ENCODE data around the gene MRPL58. TPM values are rescaled to one million over a fixed set of nuclear protein-coding genes. Genes with fewer than 3 reads are reported as not detected.

Gene MRPL58
- total and polyA plus RNA-seq, 5 experiments from 2014 or later = 23.9 to 58.1 (median 44.9) TPM

GRCh38 chr17:75006653-75007052, 5.8 kb upstream of the MRPL58 start:
- Mint-ChIP-seq H3K4me3 (no peak overlapping the region), H3K4me1 (no peaks in the 10 kb centered on the region), H3K36me3 (no peaks in the 10 kb centered on the region), H3K27me3 (peaks cover 0 to 2% (median 0%) of the 10 kb centered on the region in 5 donors), H3K27ac (peak overlapping the region in 1 of 10 donors; percentile 12), H3K9me3 (no peaks in the 10 kb centered on the region)
- POLR2A ChIA-PET = interaction anchor here (0.8 kb wide), 1 partner anchor 63 kb away, joined by 3 read pairs; no protein-coding TSS in a partner anchor
- no peak for DNase-seq
- ATAC-seq = peak in 1 of 2 donors; percentile 39

DNA sequence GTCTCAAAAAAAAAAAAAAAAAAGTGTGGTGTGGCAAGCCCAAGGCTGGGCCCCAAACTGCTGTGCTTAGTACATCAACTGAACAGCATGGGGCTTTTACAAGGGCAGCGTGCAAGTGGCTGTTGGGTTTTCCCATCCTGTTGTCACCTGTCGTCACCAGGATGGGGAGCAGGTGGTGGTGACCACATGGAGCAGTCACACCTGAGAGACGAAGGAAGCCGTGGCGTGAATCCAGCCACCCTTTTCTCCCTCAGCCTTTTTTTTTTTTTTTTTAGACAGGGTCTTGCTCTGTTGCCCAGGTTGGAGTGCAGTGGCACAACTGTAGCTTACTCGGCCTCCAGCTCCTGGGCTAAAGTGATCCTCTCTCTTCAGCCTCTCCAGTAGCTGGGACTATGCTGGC, 4.1 kb upstream of the MRPL58 start:
- peaks cover 0 to 2% (median 0%) of the 10 kb centered on the region in 5 donors for H3K27me3 Mint-ChIP-seq
- POLR2A ChIA-PET = interaction anchor here (0.7 to 1.7 kb wide), 4 partner anchors 9 to 76 kb away, joined by 3 to 6 read pairs (median 4); partner anchors contain the start of gene CDR2L
- ATAC-seq = no peak

GRCh38 chr17:75009139-75009724, 3.2 kb upstream of the MRPL58 start:
- H3K9me3 Mint-ChIP-seq = no peaks in the 10 kb centered on the region
- peaks cover 0 to 5% (median 0%) of the 10 kb centered on the region in 3 donors for H3K36me3 Mint-ChIP-seq
- POLR2A ChIA-PET = interaction anchor here (0.7 to 1.7 kb wide), 5 partner anchors 10 to 102 kb away, joined by 3 to 6 read pairs (median 4); partner anchors contain the start of gene CDR2L
- peaks cover 11 to 19% (median 16%) of the 10 kb centered on the region in 4 donors for H3K4me1 Mint-ChIP-seq
- H3K4me3 Mint-ChIP-seq = no peak overlapping the region
- no peak for ATAC-seq
- DNase-seq = no peak
- H3K27me3 Mint-ChIP-seq = peaks cover 0 to 2% (median 0%) of the 10 kb centered on the region in 5 donors
- H3K27ac Mint-ChIP-seq = peak overlapping the region in 1 of 10 donors; percentile 7

More for the DNA sequence above, 4.1 kb upstream of the MRPL58 start:
- no peaks in the 10 kb centered on the region for H3K36me3 Mint-ChIP-seq
- no peak overlapping the region for H3K27ac Mint-ChIP-seq
- no peak overlapping the region for H3K4me3 Mint-ChIP-seq
- peaks cover 5 to 11% (median 9%) of the 10 kb centered on the region in 4 donors for H3K4me1 Mint-ChIP-seq
- DNase-seq = no peak
- H3K9me3 Mint-ChIP-seq = no peaks in the 10 kb centered on the region

DNA sequence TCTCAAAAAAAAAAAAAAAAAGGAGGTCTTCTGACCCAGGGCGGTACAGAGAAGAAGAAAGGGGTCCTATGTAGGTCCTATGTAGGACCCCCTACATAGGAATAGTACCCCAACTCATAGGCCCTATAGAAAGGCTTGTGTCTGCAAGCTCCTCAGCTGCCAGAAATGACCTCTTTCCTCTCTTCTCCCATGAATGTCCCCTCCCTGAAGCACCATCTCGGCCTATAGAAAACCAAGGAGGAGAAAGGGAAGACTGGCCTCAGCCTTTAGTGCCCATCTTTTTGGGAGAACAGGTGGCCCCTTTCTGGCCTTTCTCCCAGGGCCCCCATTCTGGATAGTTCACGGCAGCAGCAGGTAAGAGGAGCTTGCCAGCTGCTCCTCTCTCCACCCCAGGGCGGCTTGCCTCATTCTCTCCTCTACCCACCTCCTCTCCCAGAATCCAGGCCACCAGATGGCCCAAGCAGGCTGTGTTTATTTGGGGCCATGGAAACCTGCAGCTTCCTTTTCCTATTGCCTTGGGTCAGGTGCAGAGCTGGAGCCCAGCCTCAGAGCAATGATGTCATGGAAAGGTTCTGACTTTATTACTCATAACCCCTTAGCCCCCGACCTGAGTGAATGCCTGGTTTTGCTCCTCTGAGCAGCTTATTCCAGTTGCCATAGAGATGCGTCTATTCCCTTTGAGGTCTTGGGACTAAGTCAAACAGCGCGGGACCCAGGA, 1.6 kb upstream of the MRPL58 start:
- Mint-ChIP-seq H3K36me3 (peaks cover 0 to 8% (median 0%) of the 10 kb centered on the region in 3 donors), H3K27me3 (peaks cover 0 to 2% (median 0%) of the 10 kb centered on the region in 5 donors), H3K4me3 (peak overlapping the region in 7 of 10 donors; percentile 31 to 97 (median 51)), H3K9me3 (no peaks in the 10 kb centered on the region), H3K27ac (peak overlapping the region in 7 of 10 donors; percentile 52 to 96 (median 75)), H3K4me1 (peaks cover 19 to 28% (median 26%) of the 10 kb centered on the region in 4 donors)
- ATAC-seq (no peak), DNase-seq (no peak)
- POLR2A ChIA-PET = interaction anchor here (0.5 to 4.0 kb wide), 15 partner anchors 9 to 1742 kb away, joined by 3 to 76 read pairs (median 8); partner anchors contain the start of genes ATP5PD, CDR2L, GGA3 and HID1

DNA sequence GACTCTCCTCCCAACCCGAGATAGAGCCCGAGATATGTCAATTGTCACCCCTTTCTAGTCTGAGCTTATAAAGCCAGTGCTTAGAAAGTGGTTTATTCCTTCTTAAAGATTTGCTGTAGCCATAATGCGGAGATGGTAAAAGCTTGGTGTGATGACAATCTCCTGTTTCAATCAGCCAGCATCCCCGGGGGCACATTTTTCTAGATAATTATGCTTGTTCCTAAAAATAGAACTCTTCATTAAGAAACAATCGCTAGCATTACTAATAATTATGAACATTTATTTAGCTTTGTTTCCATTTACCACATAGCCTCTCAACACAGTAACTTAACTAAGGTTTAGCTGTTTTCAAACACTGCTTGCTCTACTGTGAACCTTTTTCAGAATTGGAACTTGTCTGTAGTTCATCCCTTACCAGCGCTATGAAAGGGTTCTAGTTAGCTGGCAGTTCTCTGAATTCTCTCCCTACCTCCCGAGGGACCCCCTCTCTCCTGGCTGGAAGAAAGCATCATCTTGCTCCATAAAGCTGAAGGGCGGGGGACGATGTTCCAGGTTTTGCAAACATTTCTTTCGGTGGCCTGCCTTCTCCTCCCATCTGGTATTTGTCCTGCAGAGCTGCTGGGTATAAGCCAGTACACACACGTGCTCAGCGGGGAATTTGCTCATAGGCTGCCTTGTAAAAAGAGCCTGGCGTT, 922 bp upstream of the MRPL58 start:
- peaks cover 21 to 33% (median 30%) of the 10 kb centered on the region in 4 donors for H3K4me1 Mint-ChIP-seq
- DNase-seq (no peak), ATAC-seq (no peak)
- POLR2A ChIA-PET = interaction anchor here (0.5 to 4.0 kb wide), 20 partner anchors 8 to 1742 kb away, joined by 3 to 76 read pairs (median 7); partner anchors contain the start of genes ARMC7, ATP5PD, CDR2L and GGA3
- peak overlapping the region; percentile 89 to 97 (median 94) for H3K4me3 Mint-ChIP-seq
- H3K36me3 Mint-ChIP-seq = peaks cover 0 to 13% (median 0%) of the 10 kb centered on the region in 3 donors
- H3K9me3 Mint-ChIP-seq = no peaks in the 10 kb centered on the region
- H3K27ac Mint-ChIP-seq = peak overlapping the region in 9 of 10 donors; percentile 8 to 97 (median 94)
- no peaks in the 10 kb centered on the region for H3K27me3 Mint-ChIP-seq

DNA sequence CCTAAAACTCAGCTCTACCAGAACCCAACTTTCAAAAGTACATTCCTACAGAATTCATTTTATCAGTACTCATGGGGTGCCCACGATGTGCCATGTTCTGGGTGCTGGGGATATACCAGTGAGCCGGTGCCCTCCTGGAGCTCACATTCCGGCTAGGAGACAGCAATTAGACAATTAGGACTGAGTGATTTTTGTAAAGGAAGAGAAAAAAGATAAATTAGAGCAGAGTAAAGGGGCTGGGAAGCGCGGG, 449 bp upstream of the MRPL58 start:
- ATAC-seq = no peak
- DNase-seq = no peak
- peak overlapping the region; percentile 89 to 97 (median 94) for H3K4me3 Mint-ChIP-seq
- POLR2A ChIA-PET = interaction anchor here (0.5 to 4.0 kb wide), 20 partner anchors 13 to 597 kb away, joined by 3 to 76 read pairs (median 12); partner anchors contain the start of genes ARMC7, ATP5PD, CDR2L and GGA3
- no peaks in the 10 kb centered on the region for H3K9me3 Mint-ChIP-seq
- peaks cover 21 to 36% (median 32%) of the 10 kb centered on the region in 4 donors for H3K4me1 Mint-ChIP-seq
- H3K27ac Mint-ChIP-seq = peak overlapping the region; percentile 58 to 97 (median 94)
- no peaks in the 10 kb centered on the region for H3K27me3 Mint-ChIP-seq
- peaks cover 0 to 18% (median 4%) of the 10 kb centered on the region in 3 donors for H3K36me3 Mint-ChIP-seq

GRCh38 chr17:75013092-75013559, 656 bp downstream of the MRPL58 start:
- peaks cover 0 to 25% (median 4%) of the 10 kb centered on the region in 3 donors for H3K36me3 Mint-ChIP-seq
- no peak for DNase-seq
- peak overlapping the region; percentile 89 to 97 (median 94) for H3K4me3 Mint-ChIP-seq
- peak overlapping the region; percentile 87 to 97 (median 94) for H3K27ac Mint-ChIP-seq
- H3K4me1 Mint-ChIP-seq = peaks cover 21 to 37% (median 32%) of the 10 kb centered on the region in 4 donors
- no peaks in the 10 kb centered on the region for H3K9me3 Mint-ChIP-seq
- no peak for ATAC-seq
- POLR2A ChIA-PET = interaction anchor here (0.7 to 4.0 kb wide), 26 partner anchors 10 to 269 kb away, joined by 3 to 76 read pairs (median 6); partner anchors contain the start of genes ARMC7, ATP5PD, CDR2L and HID1
- no peaks in the 10 kb centered on the region for H3K27me3 Mint-ChIP-seq

GRCh38 chr17:75019146-75019545, 6.7 kb downstream of the MRPL58 start:
- peaks cover 14 to 35% (median 14%) of the 10 kb centered on the region in 4 donors for H3K4me1 Mint-ChIP-seq
- DNase-seq = no peak
- POLR2A ChIA-PET = interaction anchor here (0.6 to 1.2 kb wide), 2 partner anchors 8 to 90 kb away, joined by 3 to 5 read pairs; partner anchors contain the start of gene ARMC7
- no peaks in the 10 kb centered on the region for H3K27me3 Mint-ChIP-seq
- no peak for ATAC-seq
- no peak overlapping the region for H3K4me3 Mint-ChIP-seq
- peak overlapping the region in 1 of 10 donors; percentile 40 for H3K27ac Mint-ChIP-seq
- no peaks in the 10 kb centered on the region for H3K9me3 Mint-ChIP-seq
- H3K36me3 Mint-ChIP-seq = peaks cover 0 to 68% (median 21%) of the 10 kb centered on the region in 3 donors

- no peak for ATAC-seq
- POLR2A ChIA-PET = interaction anchor here (1.2 kb wide), 1 partner anchor 9 kb away, joined by 5 read pairs; no protein-coding TSS in a partner anchor
- peaks cover 11 to 37% (median 13%) of the 10 kb centered on the region in 4 donors for H3K4me1 Mint-ChIP-seq
- peak overlapping the region in 1 of 10 donors; percentile 48 for H3K27ac Mint-ChIP-seq
- no peak for DNase-seq
- no peaks in the 10 kb centered on the region for H3K9me3 Mint-ChIP-seq
- H3K27me3 Mint-ChIP-seq = no peaks in the 10 kb centered on the region
- H3K36me3 Mint-ChIP-seq = peaks cover 0 to 67% (median 21%) of the 10 kb centered on the region in 3 donors
- no peak overlapping the region for H3K4me3 Mint-ChIP-seq
Observed at GRCh38 chr17:75019710-75020109, 7.2 kb downstream of the MRPL58 start.

DNA sequence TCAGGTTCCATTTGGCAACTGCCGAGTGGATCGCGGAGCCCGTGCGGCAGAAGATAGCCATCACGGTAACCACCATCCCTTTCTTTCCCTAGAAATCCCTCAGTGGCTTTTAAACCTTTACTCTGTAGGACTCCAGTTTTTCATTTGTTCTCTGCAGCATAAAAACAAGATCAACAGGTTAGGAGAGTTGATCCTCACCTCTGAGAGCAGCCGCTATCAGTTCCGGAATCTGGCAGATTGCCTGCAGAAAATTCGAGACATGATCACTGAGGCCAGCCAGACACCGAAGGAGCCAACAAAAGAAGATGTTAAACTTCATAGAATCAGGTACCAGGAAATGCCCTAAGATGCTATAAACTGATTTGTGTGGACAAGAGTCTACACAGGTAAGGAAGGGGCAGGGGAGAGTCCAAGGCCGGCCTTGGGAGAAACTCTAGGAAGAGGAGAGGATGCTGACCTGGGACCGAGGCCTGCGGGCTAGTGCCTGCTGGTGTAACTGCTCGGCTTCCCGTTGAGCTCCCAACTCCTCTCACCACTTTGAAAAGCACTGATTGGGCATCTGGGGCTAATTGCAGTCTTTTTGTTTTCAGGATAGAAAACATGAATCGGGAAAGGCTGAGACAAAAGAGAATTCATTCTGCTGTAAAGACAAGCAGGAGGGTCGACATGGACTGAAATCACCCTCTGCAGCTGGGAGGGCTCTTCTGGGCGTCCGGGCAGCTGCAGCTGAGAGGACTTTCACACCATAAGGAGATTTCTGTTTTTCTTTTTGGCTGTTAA, 8.1 kb downstream of the MRPL58 start:
- Mint-ChIP-seq H3K9me3 (peaks cover 0 to 3% (median 0%) of the 10 kb centered on the region in 9 donors), H3K27me3 (no peaks in the 10 kb centered on the region), H3K4me3 (no peak overlapping the region), H3K4me1 (peaks cover 9 to 37% (median 16%) of the 10 kb centered on the region in 4 donors), H3K27ac (peak overlapping the region in 1 of 10 donors; percentile 8), H3K36me3 (peaks cover 0 to 65% (median 21%) of the 10 kb centered on the region in 3 donors)
- DNase-seq (no peak), ATAC-seq (no peak)
- POLR2A ChIA-PET = no interaction called here
